ENCODE data around the gene RORB.

- TF ChIP-seq CTCF (IDR thresholded peaks at IDR 0.05) (no peak), POLR2AphosphoS5 (IDR thresholded peaks at IDR 0.05; ENCODE audit: insufficient read depth in 1 of 2, low read depth in 1 of 2) (no peak)
These were observed 175.1 kb downstream of the RORB start for GRCh38 chr9:74672237-74672636.

All from vagina (tissue), 2 donors.